VCaP (cell line): ENCODE results near the gene HOXA13.

Experiments used
- H3K27ac ChIP-seq: fragments of 450-650 bp; 2 replicates; pipeline ENCODE4 v1.5.1; 2017
- CTCF ChIP-seq: fragments of 450-650 bp; conservative IDR thresholded peaks from 2 replicates; pipeline ENCODE4 v1.5.1; 2017; ENCODE audit warnings: mild to moderate bottlenecking, moderate library complexity

HOXA13 gene

GRCh38 chr7:27182861-27183681, 16.8 kb downstream of the HOXA13 start:
- TF ChIP-seq CTCF = no peak
- peak overlapping the region; percentile 98 for H3K27ac ChIP-seq

DNA sequence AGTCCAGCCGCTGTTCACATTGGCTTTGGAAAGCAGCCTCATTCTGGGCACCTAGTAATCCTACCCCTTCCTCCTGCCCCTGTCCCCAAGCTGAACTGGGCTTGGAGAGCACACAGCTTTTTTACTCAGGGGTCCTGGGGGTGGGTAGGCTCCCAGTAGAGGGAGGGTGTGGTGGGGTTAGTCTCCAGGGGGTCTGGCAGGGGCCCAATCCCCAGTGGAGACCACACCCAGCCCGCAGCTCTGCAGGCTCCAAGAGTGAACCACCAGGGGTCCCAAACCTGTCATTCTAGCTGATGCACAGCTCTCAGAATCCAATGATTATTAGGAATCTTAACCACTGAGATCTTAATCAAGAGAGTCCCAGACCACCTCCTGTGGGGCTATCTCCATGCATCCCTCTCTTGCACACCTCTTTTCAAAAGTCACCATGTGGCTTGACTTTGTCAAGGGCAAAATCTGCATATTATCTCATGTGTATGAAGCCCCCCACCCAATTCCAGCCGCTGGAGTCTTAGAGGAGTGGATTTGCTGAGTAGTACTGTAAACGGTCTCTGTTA, 17.5 kb downstream of the HOXA13 start:
- H3K27ac ChIP-seq = peak overlapping the region; percentile 98; the same call in 1 of the 2 replicates
- no peak for TF ChIP-seq CTCF

DNA sequence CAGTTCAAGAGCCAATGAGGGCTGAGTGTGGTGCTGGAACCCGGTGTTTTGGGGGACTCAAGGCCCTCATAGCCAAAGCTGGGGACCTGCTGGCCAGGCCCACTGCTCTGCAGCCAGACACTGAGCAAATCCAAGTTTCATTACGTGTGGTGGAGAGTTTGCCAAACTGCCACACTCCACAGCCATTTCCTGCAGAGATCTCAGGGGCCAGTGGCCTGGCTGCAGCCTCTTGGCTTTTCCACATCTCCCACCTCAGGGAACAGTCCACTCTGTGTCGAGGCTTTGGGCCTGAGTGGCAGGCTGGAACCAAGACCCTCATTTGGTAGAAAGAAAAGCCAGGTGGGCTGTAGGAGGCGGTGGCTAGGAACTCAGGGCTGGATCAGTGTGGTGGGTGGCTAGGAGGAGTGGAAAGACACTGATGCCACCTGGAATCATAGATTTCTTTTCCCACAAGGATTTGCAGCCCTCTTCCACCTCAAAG, 18.1 kb downstream of the HOXA13 start:
- H3K27ac ChIP-seq = peak overlapping the region; percentile 99; the same call in 1 of the 2 replicates
- TF ChIP-seq CTCF = no peak

- TF ChIP-seq CTCF = no peak
- peak overlapping the region; percentile 99 for H3K27ac ChIP-seq
Observed at GRCh38 chr7:27180431-27181420, 19.2 kb downstream of the HOXA13 start.

DNA sequence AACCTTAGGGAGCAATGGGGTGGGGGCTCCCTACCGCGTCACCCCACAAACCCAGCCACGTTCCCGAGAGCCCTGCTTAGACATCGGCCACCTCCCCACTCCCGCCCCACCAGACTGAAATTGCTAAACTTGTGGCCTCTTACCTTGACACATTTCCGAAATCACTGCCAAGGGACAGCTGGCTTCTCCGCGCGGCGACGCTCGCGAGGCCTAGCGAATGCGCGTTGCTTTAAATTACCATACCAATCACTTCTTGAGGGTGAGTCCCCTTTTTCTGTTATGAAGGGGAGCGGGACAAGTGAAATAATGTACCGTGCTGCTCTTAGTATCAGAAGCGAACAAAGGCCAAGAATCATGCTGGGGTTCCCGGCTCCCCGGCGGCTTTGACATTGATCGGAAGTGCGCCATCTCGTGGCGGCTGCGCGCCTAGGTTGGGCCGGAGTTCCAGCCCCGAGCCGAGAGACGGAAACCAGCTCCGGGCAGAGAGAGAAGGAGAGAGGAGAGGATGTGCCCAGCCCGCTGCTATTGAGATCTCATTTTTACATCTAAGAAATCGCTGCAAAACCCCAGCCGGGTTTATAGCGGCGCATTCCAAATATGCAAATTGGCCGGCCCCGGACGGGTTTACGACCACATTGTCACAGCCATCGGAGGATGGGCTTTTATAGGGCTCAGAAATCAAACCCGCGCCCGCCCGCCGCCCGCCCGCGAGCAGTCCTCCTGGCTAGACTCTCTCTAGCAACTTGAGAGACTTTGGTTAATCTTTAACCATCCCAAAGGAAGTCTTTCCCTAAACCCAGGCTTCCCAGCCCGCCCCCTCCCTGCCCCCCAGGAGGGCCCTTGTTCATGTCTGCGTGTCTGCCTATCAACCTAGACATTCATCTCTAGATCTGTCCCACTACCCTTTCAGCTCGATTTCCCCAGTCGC, 20.1 kb downstream of the HOXA13 start:
- peak; percentile 92 for TF ChIP-seq CTCF
- H3K27ac ChIP-seq = peak overlapping the region; percentile 99

DNA sequence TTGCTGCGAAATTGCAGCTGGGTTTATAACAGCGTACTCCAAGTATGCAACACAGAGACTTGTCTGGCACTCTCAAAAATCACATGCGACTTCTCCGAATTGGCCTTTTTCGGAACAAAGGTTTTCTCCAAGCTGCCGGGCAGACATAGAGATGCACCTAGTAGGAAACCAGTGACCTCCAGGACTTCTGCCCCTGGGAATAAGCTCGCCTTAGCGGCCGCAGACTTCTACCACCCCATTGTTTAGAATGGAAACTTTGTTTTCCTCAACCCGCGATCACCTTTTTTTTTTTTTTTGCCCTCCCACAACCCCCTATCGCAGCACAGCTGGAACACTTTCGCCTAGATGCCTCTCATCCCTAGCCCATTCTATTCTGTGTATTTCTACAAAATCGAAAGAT, 20.9 kb downstream of the HOXA13 start:
- no peak for TF ChIP-seq CTCF
- H3K27ac ChIP-seq = peak overlapping the region; percentile 99
